ENCODE measurements around the gene LRRC23. TPM values are rescaled to one million over a fixed set of nuclear protein-coding genes. Genes with fewer than 3 reads are reported as not detected.

LRRC23 gene
- total and polyA plus RNA-seq, 2 of the 13 experiments (the other 11 are each of a cell fraction or from before 2014, with no cell fraction given), result 6.0 to 7.8 TPM

DNA sequence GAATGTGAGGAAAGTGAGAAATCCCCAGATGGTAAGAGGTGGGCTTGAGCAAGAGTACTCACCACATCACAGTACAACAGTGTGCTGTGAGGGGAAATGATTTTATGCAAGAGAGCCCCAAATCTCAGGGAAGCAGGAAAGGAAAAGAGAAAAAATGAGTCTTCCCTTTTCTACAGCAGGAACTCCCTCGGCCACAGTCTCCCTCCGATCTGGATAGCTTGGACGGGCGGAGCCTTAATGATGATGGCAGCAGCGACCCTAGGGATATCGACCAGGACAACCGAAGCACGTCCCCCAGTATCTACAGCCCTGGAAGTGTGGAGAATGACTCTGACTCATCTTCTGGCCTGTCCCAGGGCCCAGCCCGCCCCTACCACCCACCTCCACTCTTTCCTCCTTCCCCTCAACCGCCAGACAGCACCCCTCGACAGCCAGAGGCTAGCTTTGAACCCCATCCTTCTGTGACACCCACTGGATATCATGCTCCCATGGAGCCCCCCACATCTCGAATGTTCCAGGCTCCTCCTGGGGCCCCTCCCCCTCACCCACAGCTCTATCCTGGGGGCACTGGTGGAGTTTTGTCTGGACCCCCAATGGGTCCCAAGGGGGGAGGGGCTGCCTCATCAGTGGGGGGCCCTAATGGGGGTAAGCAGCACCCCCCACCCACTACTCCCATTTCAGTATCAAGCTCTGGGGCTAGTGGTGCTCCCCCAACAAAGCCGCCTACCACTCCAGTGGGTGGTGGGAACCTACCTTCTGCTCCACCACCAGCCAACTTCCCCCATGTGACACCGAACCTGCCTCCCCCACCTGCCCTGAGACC lies 31.0 kb downstream of the LRRC23 start:
- Histone ChIP-seq H3K9me3 (ENCODE audit: low read length) (no peaks in the 10 kb centered on the region), H2AFZ (ENCODE audit: low read length) (no peak overlapping the region), H3K36me3 (replicated peaks in 1 of 2; ENCODE audit: control insufficient read depth in 1 of 2, insufficient read depth in 2 of 2, low read length in 2 of 2) (peaks cover 8 to 30% of the 10 kb centered on the region in 2 experiments), H3K4me3 (replicated peaks in 1 of 3; ENCODE audit: insufficient read depth in 1 of 3, low read depth in 2 of 3, low read length in 3 of 3) (no peak overlapping the region), H3K79me2 (ENCODE audit: insufficient read depth, low read length) (peaks cover 11% of the 10 kb centered on the region), H3K27me3 (ENCODE audit: control insufficient read depth in 1 of 2, insufficient read depth in 2 of 2, low read length in 2 of 2) (no peaks in the 10 kb centered on the region), H4K20me1 (ENCODE audit: insufficient read depth, low read length) (no peaks in the 10 kb centered on the region), H3K9ac (ENCODE audit: insufficient read depth, low read depth, low read length) (no peak overlapping the region), H3K27ac (ENCODE audit: extremely low read length, insufficient read depth, low read length) (no peak overlapping the region), H3K4me1 (ENCODE audit: insufficient read depth, low read length) (peaks cover 37% of the 10 kb centered on the region), H3K4me2 (ENCODE audit: low read depth, low read length) (no peak overlapping the region)
- intact Hi-C loops (cut with micrococcal nuclease; ENCODE audit: unreplicated experiment) (no loop called here), in situ Hi-C loops (cut with HindIII; ENCODE audit: extremely low pct_ligation_motif_present, low pct_unique_long_range_greater_than_20kb) (no loop called here)
- TF ChIP-seq EED (CRISPR knock-in tag; IDR thresholded peaks at IDR 0.05), result no peak
- TF ChIP-seq ELF4 (CRISPR knock-in tag; IDR thresholded peaks at IDR 0.05; ENCODE audit: borderline replicate concordance), result no peak
- no peak for TF ChIP-seq DR1 (CRISPR knock-in tag; IDR thresholded peaks at IDR 0.05)
- TF ChIP-seq SMARCC2 (IDR thresholded peaks at IDR 0.05), result no peak
- ChIA-PET CTCF (ENCODE audit: low intra/inter-chr PET ratio, low total read pairs) (no interaction called here), POLR2A (interaction anchor here (2.0 to 4.6 kb wide), 2 partner anchors 10 kb away, joined by 8 to 30 read pairs; no protein-coding TSS in a partner anchor)
- WGBS (ENCODE audit: low lambda C conversion rate), result 92% methylated on average over 12 of the region's 14 CpGs
- no TSS peak for BruUV-seq (replicated peaks)
- ATAC-seq (no peak), DNase-seq (ENCODE audit: low spot score) (no peak), FAIRE-seq (no peak)

DNA sequence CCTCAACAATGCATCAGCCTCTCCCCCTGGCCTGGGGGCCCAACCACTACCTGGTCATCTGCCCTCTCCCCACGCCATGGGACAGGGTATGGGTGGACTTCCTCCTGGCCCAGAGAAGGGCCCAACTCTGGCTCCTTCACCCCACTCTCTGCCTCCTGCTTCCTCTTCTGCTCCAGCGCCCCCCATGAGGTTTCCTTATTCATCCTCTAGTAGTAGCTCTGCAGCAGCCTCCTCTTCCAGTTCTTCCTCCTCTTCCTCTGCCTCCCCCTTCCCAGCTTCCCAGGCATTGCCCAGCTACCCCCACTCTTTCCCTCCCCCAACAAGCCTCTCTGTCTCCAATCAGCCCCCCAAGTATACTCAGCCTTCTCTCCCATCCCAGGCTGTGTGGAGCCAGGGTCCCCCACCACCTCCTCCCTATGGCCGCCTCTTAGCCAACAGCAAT lies 31.6 kb downstream of the LRRC23 start:
- ChIA-PET CTCF (ENCODE audit: low intra/inter-chr PET ratio, low total read pairs) (no interaction called here), POLR2A (interaction anchor here (4.6 kb wide), 1 partner anchor 11 kb away, joined by 30 read pairs; no protein-coding TSS in a partner anchor)
- H3K27ac ChIP-seq (ENCODE audit: extremely low read length, insufficient read depth, low read length), result no peak overlapping the region
- no peak overlapping the region for H3K9ac ChIP-seq (ENCODE audit: insufficient read depth, low read depth, low read length)
- DNase-seq (ENCODE audit: low spot score), result no peak
- no peaks in the 10 kb centered on the region for H4K20me1 ChIP-seq (ENCODE audit: insufficient read depth, low read length)
- FAIRE-seq, result no peak
- ATAC-seq, result no peak
- H3K4me2 ChIP-seq (ENCODE audit: low read depth, low read length), result no peak overlapping the region
- H2AFZ ChIP-seq (ENCODE audit: low read length), result no peak overlapping the region
- H3K9me3 ChIP-seq (ENCODE audit: low read length), result no peaks in the 10 kb centered on the region
- 97% methylated on average over 3 of the region's 3 CpGs for WGBS (ENCODE audit: low lambda C conversion rate)
- H3K27me3 ChIP-seq (ENCODE audit: control insufficient read depth in 1 of 2, insufficient read depth in 2 of 2, low read length in 2 of 2), result no peaks in the 10 kb centered on the region
- in situ Hi-C loops (cut with HindIII; ENCODE audit: extremely low pct_ligation_motif_present, low pct_unique_long_range_greater_than_20kb), result no loop called here
- BruUV-seq (replicated peaks), result no TSS peak
- no peak overlapping the region for H3K4me3 ChIP-seq (replicated peaks in 1 of 3; ENCODE audit: insufficient read depth in 1 of 3, low read depth in 2 of 3, low read length in 3 of 3)
- TF ChIP-seq ZNF598 (CRISPR knock-in tag; IDR thresholded peaks at IDR 0.05; ENCODE audit: borderline replicate concordance) (no peak), POLR2G (IDR thresholded peaks at IDR 0.05; ENCODE audit: low read depth, low read length) (0 out of 2 replicates have a peak, but pooled peaks have one; percentile 10)
- intact Hi-C loops (cut with micrococcal nuclease; ENCODE audit: unreplicated experiment), result no loop called here
- H3K36me3 ChIP-seq (replicated peaks in 1 of 2; ENCODE audit: control insufficient read depth in 1 of 2, insufficient read depth in 2 of 2, low read length in 2 of 2), result peaks cover 7 to 33% of the 10 kb centered on the region in 2 experiments
- peaks cover 6% of the 10 kb centered on the region for H3K79me2 ChIP-seq (ENCODE audit: insufficient read depth, low read length)
- peaks cover 32% of the 10 kb centered on the region for H3K4me1 ChIP-seq (ENCODE audit: insufficient read depth, low read length)
